ENCODE measurements around the gene MAPKAPK2. TPM values are rescaled to one million over a fixed set of nuclear protein-coding genes. Genes with fewer than 3 reads are reported as not detected.

Gene MAPKAPK2
- total RNA-seq, 2 experiments from 2014 or later = 14.5 to 39.9 TPM

GRCh38 chr1:206723805-206724472 lies 39.2 kb downstream of the MAPKAPK2 start:
- H3K27ac ChIP-seq (ENCODE audit: low read depth, low read length, poor library complexity, severe bottlenecking) = no peak overlapping the region
- H3K79me2 ChIP-seq (ENCODE audit: insufficient read depth, low read depth, low read length) = no peaks in the 10 kb centered on the region
- H2AFZ ChIP-seq (ENCODE audit: low read length) = no peak overlapping the region
- POLR2A ChIA-PET = interaction anchor here (0.6 to 1.0 kb wide), 2 partner anchors 10 to 11 kb away, joined by 3 to 6 read pairs; no protein-coding TSS in a partner anchor
- CTCF ChIA-PET (ENCODE audit: unreplicated experiment) = interaction anchor here (0.7 kb wide), 1 partner anchor 208 kb away, joined by 3 read pairs; no protein-coding TSS in a partner anchor
- no TSS peak for BruUV-seq (replicated peaks)
- intact Hi-C loops (cut with micrococcal nuclease; ENCODE audit: unreplicated experiment) = no loop called here
- H3K4me3 ChIP-seq (ENCODE audit: low read depth, low read length, poor library complexity, severe bottlenecking) = no peak overlapping the region
- peaks cover 4% of the 10 kb centered on the region; the same call in 1 of the 2 replicates for H4K20me1 ChIP-seq (ENCODE audit: insufficient read depth, low read length)
- DNase-seq (ENCODE audit: low spot score) = no peak
- H3K4me2 ChIP-seq (ENCODE audit: low read length) = no peak overlapping the region
- H3K9me2 ChIP-seq (ENCODE audit: insufficient read depth, low read length) = no peaks in the 10 kb centered on the region
- no peaks in the 10 kb centered on the region for H3K9me3 ChIP-seq (ENCODE audit: low read length)
- no peaks in the 10 kb centered on the region for H3K36me3 ChIP-seq (ENCODE audit: insufficient read depth, low read length)
- H3K4me1 ChIP-seq (ENCODE audit: insufficient read depth, low read length, poor library complexity, severe bottlenecking) = peaks cover 21% of the 10 kb centered on the region
- no peak for TF ChIP-seq CTCF (conservative IDR thresholded peaks at IDR 0.05; ENCODE audit: low read length)
- TF ChIP-seq EZH2phosphoT487 (IDR thresholded peaks at IDR 0.05; ENCODE audit: borderline replicate concordance, low read depth, low read length) = no peak

GRCh38 chr1:206725109-206725963 lies 40.6 kb downstream of the MAPKAPK2 start:
- Histone ChIP-seq H3K79me2 (ENCODE audit: insufficient read depth, low read depth, low read length) (no peaks in the 10 kb centered on the region), H3K9me2 (ENCODE audit: insufficient read depth, low read length) (no peaks in the 10 kb centered on the region), H3K4me3 (ENCODE audit: low read depth, low read length, poor library complexity, severe bottlenecking) (no peak overlapping the region), H3K4me2 (ENCODE audit: low read length) (no peak overlapping the region), H3K27ac (ENCODE audit: low read depth, low read length, poor library complexity, severe bottlenecking) (no peak overlapping the region), H3K4me1 (ENCODE audit: insufficient read depth, low read length, poor library complexity, severe bottlenecking) (peaks cover 13% of the 10 kb centered on the region), H4K20me1 (ENCODE audit: insufficient read depth, low read length) (peaks cover 4% of the 10 kb centered on the region; the same call in 1 of the 2 replicates), H3K36me3 (ENCODE audit: insufficient read depth, low read length) (no peaks in the 10 kb centered on the region), H3K9me3 (ENCODE audit: low read length) (no peaks in the 10 kb centered on the region), H2AFZ (ENCODE audit: low read length) (no peak overlapping the region)
- DNase-seq (ENCODE audit: low spot score) = peak; percentile 68
- ChIA-PET POLR2A (interaction anchor here (1.0 to 1.1 kb wide), 2 partner anchors 11 to 197 kb away, joined by 3 to 6 read pairs; no protein-coding TSS in a partner anchor), CTCF (ENCODE audit: unreplicated experiment) (interaction anchor here (0.9 to 2.5 kb wide), 3 partner anchors 10 to 187 kb away, joined by 4 to 7 read pairs (median 4); partner anchors contain the start of gene DYRK3)
- intact Hi-C loops (cut with micrococcal nuclease; ENCODE audit: unreplicated experiment) = no loop called here
- TF ChIP-seq CTCF (conservative IDR thresholded peaks at IDR 0.05; ENCODE audit: low read length) = peak; percentile 84
- no peak for TF ChIP-seq EZH2phosphoT487 (IDR thresholded peaks at IDR 0.05; ENCODE audit: borderline replicate concordance, low read depth, low read length)
- BruUV-seq (replicated peaks) = no TSS peak

Data from OCI-LY7 (cell line).